ENCODE results near the gene EHMT1. TPM values are rescaled to one million over a fixed set of nuclear protein-coding genes. Genes with fewer than 3 reads are reported as not detected.

EHMT1 gene
- total RNA-seq, 1 experiment from 2014 or later: 112 TPM

- Histone ChIP-seq H2BK5ac (ENCODE audit: insufficient read length, low read length) (no peak overlapping the region), H3K4me1 (ENCODE audit: insufficient read depth, low read length) (no peaks in the 10 kb centered on the region), H3K23ac (ENCODE audit: insufficient read length, low read depth, low read length) (no peak overlapping the region), H3K56ac (ENCODE audit: insufficient read length, low read depth, low read length) (no peak overlapping the region), H3K4me2 (ENCODE audit: insufficient read depth, insufficient read length, low read length) (no peak overlapping the region), H3K79me2 (ENCODE audit: insufficient read depth, low read length) (no peaks in the 10 kb centered on the region), H3T11ph (ENCODE audit: low read length) (no peak overlapping the region), H3K27me3 (ENCODE audit: insufficient read depth, low read length) (no peaks in the 10 kb centered on the region; the same call in 1 of the 2 replicates), H2BK120ac (ENCODE audit: low read depth, low read length, poor library complexity, severe bottlenecking) (no peak overlapping the region), H2AK5ac (ENCODE audit: insufficient read length, low read length) (no peak overlapping the region), H2BK12ac (ENCODE audit: insufficient read length, low read depth, low read length) (no peak overlapping the region), H3K18ac (ENCODE audit: insufficient read length, low read depth, low read length) (no peak overlapping the region), H4K5ac (ENCODE audit: insufficient read length, low read depth, low read length) (no peak overlapping the region), H4K8ac (replicated peaks; ENCODE audit: insufficient read length, low read depth, low read length) (no peak overlapping the region), H3K4ac (ENCODE audit: low read depth, low read length) (no peak overlapping the region), H3K23me2 (ENCODE audit: insufficient read length, low read depth, low read length, poor library complexity, severe bottlenecking) (no peaks in the 10 kb centered on the region), H4K20me1 (ENCODE audit: control insufficient read depth, insufficient read depth, insufficient read length) (no peaks in the 10 kb centered on the region), H3K27ac (ENCODE audit: insufficient read length, low read depth, low read length) (no peak overlapping the region), H3K9me3 (ENCODE audit: control insufficient read depth, low read depth, low read length) (no peaks in the 10 kb centered on the region), H2BK15ac (ENCODE audit: low read depth, low read length) (no peak overlapping the region), H2AFZ (ENCODE audit: low read length) (no peak overlapping the region), H4K91ac (ENCODE audit: insufficient read length, low read depth, low read length) (no peak overlapping the region), H3K9ac (ENCODE audit: extremely low read depth, insufficient read length, low read length) (no peak overlapping the region), H2BK20ac (ENCODE audit: low read depth, low read length, poor library complexity, severe bottlenecking) (no peak overlapping the region), H3K79me1 (ENCODE audit: insufficient read depth, low read depth, low read length, poor library complexity, severe bottlenecking) (no peaks in the 10 kb centered on the region), H3K14ac (ENCODE audit: insufficient read depth, low read length) (no peak overlapping the region; the same call in 1 of the 2 replicates)
- Mint-ChIP-seq H3K4me3 (peak overlapping the region in 1 of 2 experiments; percentile 24; a peak in 2 of 5 replicates), H3K36me3 (ENCODE audit: insufficient read depth in 1 of 3, low read depth in 3 of 3) (peaks cover 5 to 25% (median 16%) of the 10 kb centered on the region in 3 experiments), H3K4me1 (no peaks in the 10 kb centered on the region), H3K9me3 (peaks cover 0 to 3% of the 10 kb centered on the region in 2 experiments; a peak in 2 of 5 replicates), H3K27ac (no peak overlapping the region), H3K27me3 (ENCODE audit: low read depth) (peaks cover 16% of the 10 kb centered on the region)
- TF ChIP-seq CTCF (conservative IDR thresholded peaks at IDR 0.05): no peak
- no peak for DNase-seq
- no CpG with 5 or more reads among the region's 16 CpGs for WGBS (ENCODE audit: extremely low coverage, insufficient read length, low lambda C conversion rate)
Observed at GRCh38 chr9:137880160-137880975, 261.6 kb downstream of the EHMT1 start.

Data from H9 (cell line).